ENCODE results near the gene ZNF766. TPM values are rescaled to one million over a fixed set of nuclear protein-coding genes. Genes with fewer than 3 reads are reported as not detected.

Gene ZNF766
- total RNA-seq (2011; cell fraction: chromatin; rRNA removed; ENCODE audit: low replicate concordance) = 29.9 and 51.8 TPM in 2 replicates
- total RNA-seq (2011; cell fraction: nucleolus; rRNA removed) = 12.7 and 14.2 TPM in 2 replicates
- 28.6 and 38.4 TPM in 2 replicates for total RNA-seq (2011; cell fraction: nucleoplasm; rRNA removed)
- total RNA-seq (2014; rRNA removed) (6.7 and 7.9 TPM in 2 replicates), total RNA-seq (2014; rRNA removed; fragmentation: Illumina TruSeq; extraction: Trizol) (21.2 and 26.4 TPM in 2 replicates), total RNA-seq (2015; rRNA removed; fragmentation: Illumina TruSeq; extraction: Trizol) (10.7 and 11.2 TPM in 2 replicates), total RNA-seq (2021) (8.9 and 11.0 TPM in 2 replicates), polyA plus RNA-seq (2011; rRNA removed) (12.0 and 17.1 TPM in 2 replicates), polyA plus RNA-seq (2014; fragmentation: Illumina TruSeq; extraction: Trizol) (15.5 and 18.5 TPM in 2 replicates), polyA plus RNA-seq (2014; fragmentation: Nextera tagmentation; extraction: Ambion mirVana) (10 to 100 TPM in 1 of 2 experiments, 1 to 10 TPM in 1; 9.0 to 23.0 TPM), polyA plus RNA-seq (2014; rRNA removed) (7.1 and 10.2 TPM in 2 replicates), polyA minus RNA-seq (2011; rRNA and poly(A)+ RNA removed) (27.2 and 29.3 TPM in 2 replicates), Bru-seq, nascent RNA (percentile 82 among the genes with signal in this experiment), BruChase-seq, experiment 1, labeled RNA remaining after a 2-hour chase (percentile 82 among the genes with signal in this experiment), BruChase-seq, experiment 2, labeled RNA remaining after a 6-hour chase (percentile 79 among the genes with signal in this experiment)
- 2.6 and 5.7 TPM in 2 replicates for polyA plus RNA-seq (2011; cell fraction: cytosol; rRNA removed)
- polyA plus RNA-seq (2011; cell fraction: nucleus; rRNA removed) = 4.4 and 4.9 TPM in 2 replicates
- 11.8 and 12.2 TPM in 2 replicates for polyA plus RNA-seq (2012)
- polyA minus RNA-seq (2011; cell fraction: cytosol; rRNA and poly(A)+ RNA removed) = 5.7 and 9.8 TPM in 2 replicates
- polyA minus RNA-seq (2011; cell fraction: nucleus; rRNA and poly(A)+ RNA removed) = 2.8 and 11.1 TPM in 2 replicates
- long read RNA-seq, experiment 1, full-length matches to known transcripts = 58 of 75 reads
- long read RNA-seq, experiment 1, partial matches to known transcripts = 10 of 75 reads
- long read RNA-seq, experiment 1, other reads (novel, unspliced or antisense) = 7 of 75 reads
- long read RNA-seq, experiment 2, full-length matches to known transcripts = 5 of 11 reads
- long read RNA-seq, experiment 2, partial matches to known transcripts = 1 of 11 reads
- long read RNA-seq, experiment 2, other reads (novel, unspliced or antisense) = 5 of 11 reads
- long read RNA-seq, experiment 3, full-length matches to known transcripts = 13 of 19 reads
- long read RNA-seq, experiment 3, partial matches to known transcripts = 5 of 19 reads
- long read RNA-seq, experiment 3, other reads (novel, unspliced or antisense) = 1 of 19 reads

GRCh38 chr19:52269338-52270261 is at the start of gene ZNF766:
Gene ZNF766, plus strand, starts transcription at chr19:52269587. Its CDS starts 27 bp downstream, at chr19:52269614.
- H3K9me1 ChIP-seq (ENCODE audit: control insufficient read depth, insufficient read depth, low read length) = no peaks in the 10 kb centered on the region
- WGBS (ENCODE audit: insufficient coverage, low coverage, missing lambda C conversion rate) = under 1% methylated on average over 64 of the region's 70 CpGs
- POLR2A ChIA-PET = no interaction called here
- H3K27ac ChIP-seq (ENCODE audit: extremely low read depth, low read depth, low read length) = peak within 1 kb of the TSS; percentile 98
- TSS peak; percentile 78 for BruUV-seq (replicated peaks)
- H3K9ac ChIP-seq (ENCODE audit: insufficient read depth in 1 of 2, low read depth in 2 of 2, low read length in 2 of 2) = peak within 1 kb of the TSS; percentile 100
- CTCF ChIA-PET (ENCODE audit: low intra/inter-chr PET ratio) = no interaction called here
- ATAC-seq (peak; percentile 100), FAIRE-seq (peak; percentile 96), DNase-seq (ENCODE audit: extremely low read depth in 1 of 4, low spot score in 3 of 4) (peak; percentile 95 to 96 (median 96))
- peak within 1 kb of the TSS; percentile 89 for H2AFZ ChIP-seq (ENCODE audit: low read depth, low read length)
- no peaks in the 10 kb centered on the region for H3K27me3 ChIP-seq (ENCODE audit: control insufficient read depth in 2 of 2, insufficient read depth in 2 of 2, low read length in 2 of 2)
- in situ Hi-C loops (cut with MboI) = no loop called here
- H3K9me3 ChIP-seq (replicated peaks; ENCODE audit: control insufficient read depth, insufficient read depth, low read depth, low read length) = peaks cover 15% of the 10 kb centered on the region
- H3K4me2 ChIP-seq (ENCODE audit: insufficient read depth, low read length) = peak within 1 kb of the TSS; percentile 94
- peaks cover 26% of the 10 kb centered on the region; the same call in 2 of the 3 replicates for H3K36me3 ChIP-seq (ENCODE audit: control insufficient read depth, insufficient read depth, low read length)
- H4K20me1 ChIP-seq (replicated peaks; ENCODE audit: control insufficient read depth, insufficient read depth, low read length) = no peaks in the 10 kb centered on the region
- intact Hi-C loops (cut with micrococcal nuclease) = no loop called here
- H3K79me2 ChIP-seq (ENCODE audit: control insufficient read depth, insufficient read depth, low read length) = peaks cover 44% of the 10 kb centered on the region
- peaks cover 0 to 4% of the 10 kb centered on the region in 2 experiments; a peak in 2 of 5 replicates for H3K4me1 ChIP-seq (replicated peaks in 1 of 2; ENCODE audit: control insufficient read depth in 2 of 2, insufficient read depth in 2 of 2, low read length in 2 of 2)
- peak within 1 kb of the TSS; percentile 99 for H3K4me3 ChIP-seq
- TF ChIP-seq PML (IDR thresholded peaks at IDR 0.05; ENCODE audit: low read length) (peak; percentile 39; the same call in 1 of the 2 replicates), ZNF280B (CRISPR knock-in tag; IDR thresholded peaks at IDR 0.05) (no peak), XRCC5 (IDR thresholded peaks at IDR 0.05; ENCODE audit: low read depth, low read length) (no peak), HNRNPH1 (optimal IDR thresholded peaks at IDR 0.05; ENCODE audit: low read depth, low read length) (no peak), HMGN3 (IDR thresholded peaks at IDR 0.05; ENCODE audit: borderline replicate concordance, extremely low read depth, insufficient read length, low read depth, low read length) (no peak), ZNF639 (CRISPR knock-in tag; conservative IDR thresholded peaks at IDR 0.05 in 1 of 2, IDR thresholded peaks at IDR 0.05 in 1 of 2) (no peak), NONO (IDR thresholded peaks at IDR 0.05; ENCODE audit: low read depth in 2 of 2, low read length in 1 of 2) (no peak), CBFA2T3 (IDR thresholded peaks at IDR 0.05) (no peak)
- TF ChIP-seq, protein P1, sequence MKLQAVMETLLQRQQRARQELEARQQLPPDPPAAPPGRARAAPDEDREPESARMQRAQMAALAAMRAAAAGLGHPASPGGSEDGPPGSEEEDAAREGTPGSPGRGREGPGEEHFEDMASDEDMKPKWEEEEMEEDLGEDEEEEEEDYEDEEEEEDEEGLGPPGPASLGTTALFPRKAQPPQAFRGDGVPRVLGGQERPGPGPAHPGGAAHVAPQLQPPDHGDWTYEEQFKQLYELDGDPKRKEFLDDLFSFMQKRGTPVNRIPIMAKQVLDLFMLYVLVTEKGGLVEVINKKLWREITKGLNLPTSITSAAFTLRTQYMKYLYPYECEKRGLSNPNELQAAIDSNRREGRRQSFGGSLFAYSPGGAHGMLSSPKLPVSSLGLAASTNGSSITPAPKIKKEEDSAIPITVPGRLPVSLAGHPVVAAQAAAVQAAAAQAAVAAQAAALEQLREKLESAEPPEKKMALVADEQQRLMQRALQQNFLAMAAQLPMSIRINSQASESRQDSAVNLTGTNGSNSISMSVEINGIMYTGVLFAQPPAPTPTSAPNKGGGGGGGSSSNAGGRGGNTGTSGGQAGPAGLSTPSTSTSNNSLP (IDR thresholded peaks at IDR 0.05; ENCODE audit: borderline replicate concordance, low read depth, low read length) = no peak
